ENCODE data around the gene ZNF536. TPM values are rescaled to one million over a fixed set of nuclear protein-coding genes. Genes with fewer than 3 reads are reported as not detected.

Gene ZNF536
- total and polyA plus RNA-seq, 2 of the 4 experiments (the other 2 are of a cell fraction): not detected

DNA sequence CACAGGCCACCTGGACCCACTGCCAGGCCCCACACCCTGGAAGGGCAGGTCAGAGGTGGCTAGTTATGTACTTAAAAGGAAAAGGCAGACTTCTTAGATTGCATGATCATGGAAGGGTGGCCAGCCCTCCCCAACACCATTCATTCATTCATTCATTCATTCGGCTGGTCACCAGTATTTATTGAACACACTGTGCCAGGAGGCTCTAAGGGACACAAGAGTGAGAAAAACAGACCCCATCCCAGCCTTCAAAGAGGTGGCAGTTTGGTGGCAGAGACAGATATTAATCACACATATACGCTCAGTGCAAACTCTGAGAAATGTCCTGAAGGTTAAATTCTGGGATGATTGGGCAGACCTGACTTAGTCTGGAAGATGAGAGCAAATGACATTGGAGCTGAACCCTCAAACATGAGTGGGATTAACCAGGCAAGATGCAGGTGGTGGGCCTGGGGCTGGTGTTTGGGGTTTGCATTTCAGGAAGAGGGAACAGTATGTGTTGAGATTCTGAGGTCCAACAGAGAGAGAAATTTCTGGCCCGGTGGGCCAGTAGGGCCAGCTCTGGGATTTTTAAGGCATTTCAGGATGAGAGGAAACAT, 147.5 kb downstream of the ZNF536 start:
- H3K4me2 ChIP-seq (ENCODE audit: low read depth, low read length): no peak overlapping the region
- intact Hi-C loops (cut with micrococcal nuclease): no loop called here
- in situ Hi-C loops (cut with MboI; ENCODE audit: low sequenced_read_pairs): no loop called here
- no peak overlapping the region for H2AFZ ChIP-seq (replicated peaks; ENCODE audit: low read length, poor library complexity)
- H3K9me3 ChIP-seq (ENCODE audit: control insufficient read depth, insufficient read depth, low read length): peaks cover 20% of the 10 kb centered on the region
- TF ChIP-seq, protein P1, sequence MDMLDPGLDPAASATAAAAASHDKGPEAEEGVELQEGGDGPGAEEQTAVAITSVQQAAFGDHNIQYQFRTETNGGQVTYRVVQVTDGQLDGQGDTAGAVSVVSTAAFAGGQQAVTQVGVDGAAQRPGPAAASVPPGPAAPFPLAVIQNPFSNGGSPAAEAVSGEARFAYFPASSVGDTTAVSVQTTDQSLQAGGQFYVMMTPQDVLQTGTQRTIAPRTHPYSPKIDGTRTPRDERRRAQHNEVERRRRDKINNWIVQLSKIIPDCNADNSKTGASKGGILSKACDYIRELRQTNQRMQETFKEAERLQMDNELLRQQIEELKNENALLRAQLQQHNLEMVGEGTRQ (IDR thresholded peaks at IDR 0.05; ENCODE audit: low read depth, low read length): no peak
- TF ChIP-seq MAFK (IDR thresholded peaks at IDR 0.05; ENCODE audit: low read depth, low read length) (no peak), MXI1 (IDR thresholded peaks at IDR 0.05; ENCODE audit: borderline replicate concordance, low read depth, low read length) (no peak), NFE2L2 (IDR thresholded peaks at IDR 0.05; ENCODE audit: low read depth, low read length) (no peak), FOS (IDR thresholded peaks at IDR 0.05; ENCODE audit: low read depth, low read length) (no peak), RCOR1 (IDR thresholded peaks at IDR 0.05; ENCODE audit: insufficient replicate concordance, low read length) (no peak), CEBPB (IDR thresholded peaks at IDR 0.05; ENCODE audit: low read depth, low read length) (no peak), BHLHE40 (IDR thresholded peaks at IDR 0.05; ENCODE audit: low read depth, low read length) (no peak), CTCF (conservative IDR thresholded peaks at IDR 0.05; ENCODE audit: low read depth, low read length) (no peak), ELK1 (IDR thresholded peaks at IDR 0.05; ENCODE audit: borderline replicate concordance, low read depth, low read length) (no peak)
- H3K4me3 ChIP-seq (ENCODE audit: insufficient read depth, low read depth, low read length): no peak overlapping the region
- no peaks in the 10 kb centered on the region for H3K79me1 ChIP-seq (ENCODE audit: low read depth in 1 of 2, low read length in 2 of 2)
- DNase-seq (no peak), ATAC-seq (ENCODE audit: low read depth) (no peak)
- H3K9me1 ChIP-seq (ENCODE audit: insufficient read depth, low read length): no peaks in the 10 kb centered on the region
- H4K5ac ChIP-seq (ENCODE audit: low read depth, low read length): no peak overlapping the region
- H4K91ac ChIP-seq (ENCODE audit: insufficient read depth, low read depth, low read length): no peak overlapping the region
- no peak overlapping the region for H2AK9ac ChIP-seq (replicated peaks; ENCODE audit: low read depth, low read length, poor library complexity)
- H2AK5ac ChIP-seq (ENCODE audit: low read depth, low read length): no peak overlapping the region
- H2BK5ac ChIP-seq (ENCODE audit: low read depth, low read length, poor library complexity, severe bottlenecking): no peak overlapping the region
- no CpG with 5 or more reads among the region's 3 CpGs for WGBS, 2 experiments (ENCODE audit: extremely low coverage in 2 of 2, insufficient read length in 1 of 2)
- no peak overlapping the region for H3K27ac ChIP-seq (ENCODE audit: insufficient read depth, low read length)
- no peaks in the 10 kb centered on the region for H4K20me1 ChIP-seq (ENCODE audit: insufficient read depth, low read length)
- H3K4me1 ChIP-seq (ENCODE audit: control insufficient read depth, insufficient read depth, low read length): no peaks in the 10 kb centered on the region
- no peak overlapping the region for H3K14ac ChIP-seq (replicated peaks; ENCODE audit: low read depth, low read length)
- no peak overlapping the region for H3K9ac ChIP-seq (ENCODE audit: low read depth, low read length)
- CTCF ChIA-PET: no interaction called here
- H3K4ac ChIP-seq (ENCODE audit: low read depth, low read length): no peak overlapping the region
- H3K56ac ChIP-seq (ENCODE audit: extremely low read depth, insufficient read depth, low read length): no peak overlapping the region
- no peak overlapping the region for H2BK15ac ChIP-seq (ENCODE audit: low read depth, low read length)
- POLR2A ChIA-PET (ENCODE audit: unreplicated experiment): no interaction called here
- H3K18ac ChIP-seq (ENCODE audit: low read depth, low read length): no peak overlapping the region
- H3K36me3 ChIP-seq (ENCODE audit: control insufficient read depth, insufficient read depth, low read length): no peaks in the 10 kb centered on the region
- H2BK20ac ChIP-seq (ENCODE audit: low read depth, low read length): no peak overlapping the region
- dilution Hi-C loops (cut with HindIII; ENCODE audit: low sequenced_read_pairs, unreplicated experiment): no loop called here
- H2BK120ac ChIP-seq (ENCODE audit: low read depth, low read length): no peak overlapping the region
- H4K8ac ChIP-seq (ENCODE audit: low read depth in 2 of 2, low read length in 2 of 2): no peak overlapping the region
- H3K27me3 ChIP-seq (ENCODE audit: control insufficient read depth, insufficient read depth, low read length): no peaks in the 10 kb centered on the region
- H3K23ac ChIP-seq (ENCODE audit: low read depth, low read length): no peak overlapping the region
- no TSS peak for BruUV-seq (replicated peaks)

All from IMR-90 (cell line).